ENCODE measurements around the gene ARL3.

- TF ChIP-seq CTCF (IDR thresholded peaks at IDR 0.05) (no peak), POLR2A (IDR thresholded peaks at IDR 0.05) (no peak)
Measured at GRCh38 chr10:102682416-102682815, 31.8 kb downstream of the ARL3 start.
